Heart right ventricle (tissue), 16 donors: Measurements from ENCODE around the gene CDO1. TPM values are rescaled to one million over a fixed set of nuclear protein-coding genes. Genes with fewer than 3 reads are reported as not detected.

ENCODE experiments used
- ATAC-seq, 8 donors: fragments of 200-7000 bp; cut with Tn5 transposase; one replicate each; pipeline ENCODE4 v1.9.1; 2020; ENCODE audit warnings: mild to moderate bottlenecking in 8 of 8, moderate library complexity in 8 of 8, moderate number of reproducible peaks in 1 of 8
- DNase-seq, 2 donors: peaks; one replicate each; pipeline ENCODE4 v3.0.0-alpha.2; 2020
- H3K27ac ChIP-seq, 10 donors: fragments of 200-600 bp; sonication (generic) in 2 of 10; one replicate each; pipeline versions ENCODE4 v1.5.0 to v1.8.0; 2020 to 2022; ENCODE audit warnings: mild to moderate bottlenecking in 3 of 10
- H3K27me3 ChIP-seq, 7 donors: fragments of 200-600 bp; one replicate each; pipeline ENCODE4 v1.8.0; 2021 to 2022; ENCODE audit warnings: mild to moderate bottlenecking in 2 of 7
- H3K36me3 ChIP-seq, 9 donors: fragments of 200-600 bp; sonication (generic) in 1 of 9; one replicate each; pipeline versions ENCODE4 v1.5.0 to v1.8.0; 2020 to 2022; ENCODE audit warnings: mild to moderate bottlenecking in 2 of 9
- H3K4me1 ChIP-seq, 9 donors: fragments of 200-600 bp; sonication (generic) in 1 of 9; one replicate each; pipeline versions ENCODE4 v1.5.0 to v1.8.0; 2020 to 2022; ENCODE audit warnings: mild to moderate bottlenecking in 4 of 9
- H3K4me3 ChIP-seq, 10 donors: fragments of 200-600 bp; sonication (generic) in 2 of 10; one replicate each; pipeline versions ENCODE4 v1.5.0 to v1.8.0; 2020 to 2022; ENCODE audit warnings: mild to moderate bottlenecking in 7 of 10, moderate library complexity in 2 of 10
- H3K9me3 ChIP-seq, 11 donors: fragments of 200-600 bp in 10 of 11; sonication (generic) in 2 of 11; one replicate each; pipeline versions ENCODE4 v1.5.0 to v1.8.0; 2013 to 2022; ENCODE audit warnings: mild to moderate bottlenecking in 2 of 11, control low read depth in 1 of 11, moderate library complexity in 1 of 11
- CTCF ChIP-seq, 9 donors: fragments of 200-600 bp; sonication (generic) in 2 of 9; IDR thresholded peaks; one replicate each; pipeline versions ENCODE4 v1.5.0 to v1.8.0; 2021 to 2022; ENCODE audit warnings: antibody characterized with exemption in 9 of 9, mild to moderate bottlenecking in 5 of 9, moderate library complexity in 1 of 9
- WGBS, 2 donors: extraction: QIAGEN DNeasy Blood & Tissue Kit; methylation state at CpG; one replicate each; pipeline ENCODE4 v1.1.7; 2013; ENCODE audit warnings: inconsistent platforms in 1 of 2; 5-methylcytosine and 5-hydroxymethylcytosine counted together
- intact Hi-C, 10 donors: fragments of 100-400 bp; cut with DNase I; formaldehyde crosslinking; loops; one replicate each; pipeline versions ENCODE4 v1.11.1 to v1.14.2; 2022
- long read RNA-seq, 3 donors: library from polyadenylated mRNA; unstranded; transcript quantifications; one replicate each; pipeline ENCODE4 v2.0.0, GENCODE V29; 2020 to 2021
- polyA plus RNA-seq, 2 donors: library from polyadenylated mRNA; stranded (reverse); fragments of 200-250 nt; gene quantifications; one replicate each; pipeline ENCODE4 v1.2.3, GENCODE V29; 2013
- total RNA-seq, 10 donors: library from RNA; stranded (reverse); fragmentation: NEBNext Ultra II Directional in 3 of 10; extraction: Animal tissue kit (Norgen Biotek cat#: 25700) in 3 of 10; gene quantifications; one replicate each; pipeline versions ENCODE4 v1.2.1 to v1.2.4, GENCODE V29; 2021 to 2023
- donor health status: Arrhythmogenic right ventricular cardiomyopathy.
- donor health status: ischemic (EF 13 %, LVEDD 7.1; RV severe dilation, severe dysfunction).
- donor health status: healthy with polysubstance abuse.
- donor health status: DM: no; HTN: yes; CAD: no.
- donor health status: DM: no; HTN: no; CAD: no.
- donor health status: ischemic (EF 25% LVEDD 6.9; RV normal size, moderate dysfunction).
- donor health status: ischemic (EF 25% LVEDD 5.7; RV mildly dilated, moderate dysfunction).
- donor health status: healthy.
- donor health status: DM: yes; HTN: yes; CAD: no.
- donor health status: Ischemic cardiomyopathy.
- donor health status: ischemic (EF 35%, LVEDD 5.7; RV mildly dilated, moderate dysfunction).
- donor health status: nonischemic (EF 11% LVEDD 7.7; RV severe dilation, severe dysfunction).
- donor health status: DM: yes; HTN: yes; CAD: no.
- donor health status: PGD.
- donor health status: ischemic (EF 29% LVEDD 5.4; RV normal size, mild dysfunction).
- donor health status: nonischemic (EF 23%, LVEDD 6.1; RV moderate dilation, normal function).

Gene CDO1
- total RNA-seq (1 to 10 TPM; 2.3 to 6.3 (median 5.0) TPM), polyA plus RNA-seq (10 to 100 TPM in 1 of 2 donors, 1 to 10 TPM in 1; 4.7 to 14.8 TPM)
- long read RNA-seq, donor 1, partial matches to known transcripts = 0 of 4 reads
- long read RNA-seq, donor 1, other reads (novel, unspliced or antisense) = 1 of 4 reads
- long read RNA-seq, donor 2, partial matches to known transcripts = 0 of 2 reads
- long read RNA-seq, donor 2, other reads (novel, unspliced or antisense) = 0 of 2 reads
- long read RNA-seq, donor 3, partial matches to known transcripts = 0 of 2 reads
- long read RNA-seq, donor 3, other reads (novel, unspliced or antisense) = 0 of 2 reads

- DNase-seq = peak; percentile 58 to 60
- Histone ChIP-seq H3K4me3 (peak within 1 kb of the TSS; percentile 36 to 75 (median 60)), H3K9me3 (no peaks in the 10 kb centered on the region), H3K4me1 (peaks cover 0 to 18% (median 9%) of the 10 kb centered on the region in 9 donors), H3K27ac (peak within 1 kb of the TSS; percentile 40 to 84 (median 77)), H3K27me3 (peaks cover 0 to 77% (median 41%) of the 10 kb centered on the region in 7 donors), H3K36me3 (no peaks in the 10 kb centered on the region)
- TF ChIP-seq CTCF (IDR thresholded peaks at IDR 0.05) = no peak
- intact Hi-C loops = no loop called here
- ATAC-seq = peak; percentile 80 to 91 (median 87)
- WGBS, 2 donors = 1 to 2% methylated on average over 69 of the region's 69 CpGs
Observed at GRCh38 chr5:115816226-115817081, at the start of gene CDO1. Gene CDO1 (minus strand): TSS chr5:115816659. CDS start chr5:115816397, 262 bp downstream.

- Histone ChIP-seq H3K4me1 (peaks cover 0 to 46% (median 36%) of the 10 kb centered on the region in 9 donors), H3K9me3 (peaks cover 0 to 12% (median 0%) of the 10 kb centered on the region in 11 donors), H3K27me3 (no peaks in the 10 kb centered on the region), H3K4me3 (no peak overlapping the region), H3K36me3 (no peaks in the 10 kb centered on the region), H3K27ac (no peak overlapping the region)
- no peak for ATAC-seq
- intact Hi-C loops = no loop called here
- TF ChIP-seq CTCF (IDR thresholded peaks at IDR 0.05) = no peak
- DNase-seq = no peak
Observed at GRCh38 chr5:115859378-115859777, 42.9 kb upstream of the CDO1 start.

GRCh38 chr5:115858396-115858795, 41.9 kb upstream of the CDO1 start:
- ATAC-seq (no peak), DNase-seq (no peak)
- H3K36me3 ChIP-seq = no peaks in the 10 kb centered on the region
- peaks cover 0 to 13% (median 0%) of the 10 kb centered on the region in 11 donors for H3K9me3 ChIP-seq
- H3K27me3 ChIP-seq = no peaks in the 10 kb centered on the region
- no peak overlapping the region for H3K27ac ChIP-seq
- no peak for TF ChIP-seq CTCF (IDR thresholded peaks at IDR 0.05)
- intact Hi-C loops = no loop called here
- H3K4me1 ChIP-seq = peaks cover 0 to 46% (median 34%) of the 10 kb centered on the region in 9 donors
- WGBS, 2 donors = 84 to 94% methylated on average over 3 of the region's 3 CpGs
- H3K4me3 ChIP-seq = no peak overlapping the region

- Histone ChIP-seq H3K4me3 (no peak overlapping the region), H3K27ac (peak overlapping the region in 1 of 10 donors; percentile 4), H3K36me3 (no peaks in the 10 kb centered on the region), H3K9me3 (peaks cover 0 to 12% (median 0%) of the 10 kb centered on the region in 11 donors), H3K4me1 (peaks cover 0 to 46% (median 34%) of the 10 kb centered on the region in 9 donors), H3K27me3 (no peaks in the 10 kb centered on the region)
- intact Hi-C loops = no loop called here
- DNase-seq = no peak
- no peak for TF ChIP-seq CTCF (IDR thresholded peaks at IDR 0.05)
- WGBS, 2 donors = 49 to 51% methylated on average over 2 of the region's 2 CpGs
- peak in 1 of 8 donors; percentile 35 for ATAC-seq
Observed at GRCh38 chr5:115857626-115858349, 41.3 kb upstream of the CDO1 start.
